WI38 (cell line): ENCODE measurements around the gene ENTPD3.

Experiments
- H3K4me3 ChIP-seq: 2 replicates; pipeline ENCODE4 v1.5.1; 2011; ENCODE audit warnings: low read depth, mild to moderate bottlenecking, control low read depth, low read length
- TF ChIP-seq, protein P1 (sequence below): IDR thresholded peaks from 2 replicates; pipeline ENCODE4 v1.5.1; 2012; ENCODE audit warnings: low read depth, mild to moderate bottlenecking, control low read depth, low read length

ENTPD3 gene

DNA sequence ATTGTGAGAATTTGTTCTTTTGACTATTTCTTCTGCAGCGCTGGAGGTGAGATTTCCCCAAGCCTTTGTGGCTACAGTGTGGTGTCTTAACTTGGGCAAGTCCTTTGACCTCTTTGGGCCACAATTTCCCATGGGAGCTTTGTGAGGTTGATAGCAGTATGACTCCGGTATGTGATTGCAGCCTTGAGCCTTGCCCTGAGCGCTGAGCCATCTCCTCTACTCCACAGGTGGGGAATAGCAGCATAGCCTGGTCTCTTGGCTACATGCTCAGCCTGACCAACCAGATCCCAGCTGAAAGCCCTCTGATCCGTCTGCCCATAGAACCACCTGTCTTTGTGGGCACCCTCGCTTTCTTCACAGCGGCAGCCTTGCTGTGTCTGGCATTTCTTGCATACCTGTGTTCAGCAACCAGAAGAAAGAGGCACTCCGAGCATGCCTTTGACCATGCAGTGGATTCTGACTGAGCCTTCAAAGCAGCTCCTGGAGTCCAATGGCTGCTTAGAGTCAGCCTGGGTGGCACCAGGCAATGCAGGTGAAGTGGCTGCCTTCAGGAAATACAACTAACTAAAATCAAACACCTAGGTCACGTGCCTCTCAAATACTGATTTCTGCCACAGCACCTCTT, 40.2 kb downstream of the ENTPD3 start:
- TF ChIP-seq, protein P1, sequence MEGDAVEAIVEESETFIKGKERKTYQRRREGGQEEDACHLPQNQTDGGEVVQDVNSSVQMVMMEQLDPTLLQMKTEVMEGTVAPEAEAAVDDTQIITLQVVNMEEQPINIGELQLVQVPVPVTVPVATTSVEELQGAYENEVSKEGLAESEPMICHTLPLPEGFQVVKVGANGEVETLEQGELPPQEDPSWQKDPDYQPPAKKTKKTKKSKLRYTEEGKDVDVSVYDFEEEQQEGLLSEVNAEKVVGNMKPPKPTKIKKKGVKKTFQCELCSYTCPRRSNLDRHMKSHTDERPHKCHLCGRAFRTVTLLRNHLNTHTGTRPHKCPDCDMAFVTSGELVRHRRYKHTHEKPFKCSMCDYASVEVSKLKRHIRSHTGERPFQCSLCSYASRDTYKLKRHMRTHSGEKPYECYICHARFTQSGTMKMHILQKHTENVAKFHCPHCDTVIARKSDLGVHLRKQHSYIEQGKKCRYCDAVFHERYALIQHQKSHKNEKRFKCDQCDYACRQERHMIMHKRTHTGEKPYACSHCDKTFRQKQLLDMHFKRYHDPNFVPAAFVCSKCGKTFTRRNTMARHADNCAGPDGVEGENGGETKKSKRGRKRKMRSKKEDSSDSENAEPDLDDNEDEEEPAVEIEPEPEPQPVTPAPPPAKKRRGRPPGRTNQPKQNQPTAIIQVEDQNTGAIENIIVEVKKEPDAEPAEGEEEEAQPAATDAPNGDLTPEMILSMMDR, result no peak
- no peak overlapping the region for H3K4me3 ChIP-seq

DNA sequence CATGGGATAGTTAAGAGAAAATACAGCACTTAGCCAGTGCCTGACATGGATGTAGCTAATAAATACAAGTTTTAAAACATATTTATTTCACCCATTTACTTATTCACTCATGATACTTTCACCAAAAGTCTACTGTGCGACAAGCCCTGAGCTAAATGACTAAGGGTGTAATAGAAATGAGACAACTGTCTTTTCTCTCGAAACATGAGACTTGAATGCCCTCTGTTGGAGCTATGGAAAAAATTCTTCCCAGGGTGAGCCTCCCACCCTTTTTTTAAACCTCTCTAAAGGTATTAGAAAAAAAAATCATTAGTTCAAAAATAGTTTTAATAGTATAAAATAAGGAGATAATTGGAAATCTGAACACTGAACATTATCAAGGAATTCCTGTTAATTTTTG, 45.8 kb downstream of the ENTPD3 start:
- H3K4me3 ChIP-seq, result no peak overlapping the region
- TF ChIP-seq, protein P1, result no peak

DNA sequence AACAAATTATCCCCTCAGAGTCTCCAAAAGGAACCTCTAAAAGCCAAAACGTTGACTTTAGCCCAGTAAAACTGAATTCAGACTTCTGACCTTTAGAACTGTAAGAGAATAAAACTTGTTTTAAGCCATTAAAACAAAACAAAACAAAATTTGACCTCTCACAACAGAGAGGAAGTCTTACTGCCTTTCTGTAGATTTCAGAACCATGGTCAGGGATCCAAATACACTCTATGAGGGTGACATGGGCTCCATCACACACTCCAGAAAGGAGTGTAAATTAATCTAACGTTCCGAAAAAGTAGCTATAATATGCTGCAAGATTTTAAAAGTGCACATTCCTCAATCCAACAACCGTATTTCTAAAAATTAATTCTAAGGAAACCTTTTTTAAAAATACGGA, 50.9 kb downstream of the ENTPD3 start:
- H3K4me3 ChIP-seq, result no peak overlapping the region
- TF ChIP-seq, protein P1, result no peak

DNA sequence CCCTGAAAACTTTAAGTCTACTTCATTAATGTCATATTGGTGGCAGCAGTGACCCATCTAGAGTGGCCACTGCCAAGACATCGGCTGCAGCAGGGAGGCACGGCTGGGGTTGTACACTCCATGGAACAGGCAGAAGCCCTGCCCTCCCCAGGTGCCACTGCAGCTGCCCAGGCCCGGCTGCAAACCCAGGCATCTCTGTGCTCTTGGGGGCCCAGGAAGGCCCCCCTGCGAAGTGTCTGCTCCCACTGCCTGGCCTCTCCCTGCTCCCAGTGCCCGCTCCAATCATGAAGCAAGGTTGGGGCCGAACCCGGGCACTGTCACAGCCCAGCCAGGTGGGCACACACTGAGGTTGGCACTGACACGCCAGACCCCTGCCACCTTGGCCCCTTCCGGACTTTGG, 58.1 kb downstream of the ENTPD3 start:
- TF ChIP-seq, protein P1, result no peak
- no peak overlapping the region for H3K4me3 ChIP-seq

DNA sequence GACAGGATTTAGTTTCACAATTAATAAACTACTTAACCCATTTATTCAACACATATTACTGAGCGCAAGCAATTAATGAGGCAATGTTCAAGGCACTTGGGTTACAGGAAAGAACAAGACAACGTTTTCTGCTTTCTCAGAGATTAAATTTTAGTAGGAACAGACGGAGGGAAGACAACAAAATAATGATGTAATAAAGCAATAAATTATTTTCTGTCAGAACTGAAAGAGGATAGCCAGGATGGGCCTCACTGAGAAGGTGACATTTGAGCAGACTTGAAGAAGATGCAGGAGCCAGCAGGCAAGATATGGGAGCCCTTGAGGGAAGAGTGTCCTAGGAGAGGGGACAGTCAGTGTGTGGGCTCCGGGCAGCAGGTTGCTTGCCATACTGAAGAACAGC, 58.9 kb downstream of the ENTPD3 start:
- H3K4me3 ChIP-seq, result no peak overlapping the region
- TF ChIP-seq, protein P1, result no peak

DNA sequence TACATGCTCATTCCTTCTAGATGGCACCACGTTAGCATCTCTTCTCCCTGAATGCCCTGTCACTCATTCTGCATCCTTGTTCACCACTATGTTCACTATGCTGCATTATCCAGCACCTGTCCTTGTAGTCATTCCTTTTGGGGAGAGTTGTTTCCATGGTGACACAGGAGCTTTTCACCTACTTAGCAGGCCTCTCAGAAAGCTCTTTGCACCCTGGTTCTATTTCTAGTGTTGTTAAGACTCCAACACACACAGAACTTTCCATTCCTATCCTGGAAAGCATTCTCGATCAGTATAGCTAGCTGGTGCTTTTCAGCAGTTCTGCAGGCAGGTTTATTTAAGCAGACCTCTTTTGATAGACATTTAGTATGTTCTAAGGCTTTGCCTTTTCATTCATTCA, 63.5 kb downstream of the ENTPD3 start:
- TF ChIP-seq, protein P1, result no peak
- no peak overlapping the region for H3K4me3 ChIP-seq

DNA sequence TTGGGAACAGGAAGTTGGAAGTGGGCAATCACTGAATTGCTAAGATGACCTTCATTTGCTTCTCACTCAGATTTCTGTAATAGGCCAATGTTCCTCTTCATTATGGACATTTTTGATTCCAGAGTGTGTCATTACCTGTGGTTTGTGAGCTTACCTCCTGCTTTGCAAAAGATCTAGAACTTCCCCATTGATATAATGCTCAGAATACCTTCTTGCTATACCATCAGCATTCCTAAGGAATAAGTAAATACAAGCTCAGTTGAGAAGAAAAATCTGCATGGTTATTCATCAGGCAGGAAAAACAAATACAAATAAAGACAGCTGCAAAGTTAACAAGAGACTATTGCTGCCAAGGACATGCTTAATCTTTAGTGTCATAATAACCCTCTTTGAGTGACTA, 64.6 kb downstream of the ENTPD3 start:
- H3K4me3 ChIP-seq, result no peak overlapping the region
- TF ChIP-seq, protein P1, result no peak
